Chondrocyte (in vitro differentiated cells): ENCODE results near the gene TMEM106B. TPM values are rescaled to one million over a fixed set of nuclear protein-coding genes. Genes with fewer than 3 reads are reported as not detected.

Experiments
- DNase-seq: peaks from one replicate; pipeline ENCODE4 v3.0.0; 2021; ENCODE audit warnings: mixed read lengths, low spot score
- H3K27ac Mint-ChIP-seq: one replicate; pipeline ENCODE4 v1.8.0; 2021; ENCODE audit warnings: mild to moderate bottlenecking, moderate library complexity, mixed read lengths; ENCODE audit not compliant: unreplicated experiment
- H3K27me3 Mint-ChIP-seq: 2 replicates; pipeline ENCODE4 v1.8.0; 2021; ENCODE audit warnings: low read depth, mixed read lengths
- H3K36me3 Mint-ChIP-seq: 2 replicates; pipeline ENCODE4 v1.8.0; 2021; ENCODE audit warnings: low read depth, mixed read lengths
- H3K4me1 Mint-ChIP-seq: 2 replicates; pipeline ENCODE4 v1.8.0; 2021; ENCODE audit warnings: low read depth, mild to moderate bottlenecking, mixed read lengths
- H3K4me3 Mint-ChIP-seq: one replicate; pipeline ENCODE4 v1.8.0; 2021; ENCODE audit warnings: mild to moderate bottlenecking, moderate library complexity, mixed read lengths; ENCODE audit not compliant: unreplicated experiment
- H3K9me3 Mint-ChIP-seq: 2 replicates; pipeline ENCODE4 v1.8.0; 2021; ENCODE audit warnings: low read depth, mixed read lengths
- CTCF ChIP-seq: fragments of 200-600 bp; sonication (generic); IDR thresholded peaks from 2 replicates; pipeline ENCODE4 v1.5.0; 2021; ENCODE audit warnings: antibody characterized with exemption, mild to moderate bottlenecking, moderate library complexity
- total RNA-seq: library from RNA; stranded (reverse); gene quantifications from 3 replicates; pipeline ENCODE4 v1.2.1, GENCODE V29; 2021

The TMEM106B gene
- total RNA-seq, 1 donor from 2014 or later, result 45.5 TPM

- no peak overlapping the region for H3K4me3 Mint-ChIP-seq
- DNase-seq, result no peak
- no peaks in the 10 kb centered on the region for H3K9me3 Mint-ChIP-seq
- TF ChIP-seq CTCF, result no peak
- peaks cover 29% of the 10 kb centered on the region for H3K27me3 Mint-ChIP-seq
- no peak overlapping the region for H3K27ac Mint-ChIP-seq
- peaks cover 20% of the 10 kb centered on the region for H3K4me1 Mint-ChIP-seq
- peaks cover 2% of the 10 kb centered on the region for H3K36me3 Mint-ChIP-seq
These were observed 1.9 kb upstream of the TMEM106B start for GRCh38 chr7:12209221-12209620.

GRCh38 chr7:12210179-12211053 lies 678 bp upstream of the TMEM106B start:
- H3K4me3 Mint-ChIP-seq, result peak overlapping the region; percentile 92
- H3K4me1 Mint-ChIP-seq, result peaks cover 20% of the 10 kb centered on the region
- H3K9me3 Mint-ChIP-seq, result no peaks in the 10 kb centered on the region
- H3K27ac Mint-ChIP-seq, result peak overlapping the region; percentile 96
- TF ChIP-seq CTCF, result no peak
- DNase-seq, result no peak
- H3K36me3 Mint-ChIP-seq, result peaks cover 2% of the 10 kb centered on the region
- peaks cover 25% of the 10 kb centered on the region for H3K27me3 Mint-ChIP-seq

GRCh38 chr7:12211711-12212485 lies 804 bp downstream of the TMEM106B start:
- H3K27ac Mint-ChIP-seq, result peak overlapping the region; percentile 89
- peaks cover 4% of the 10 kb centered on the region for H3K36me3 Mint-ChIP-seq
- no peaks in the 10 kb centered on the region for H3K9me3 Mint-ChIP-seq
- peak overlapping the region; percentile 92 for H3K4me3 Mint-ChIP-seq
- peaks cover 17% of the 10 kb centered on the region for H3K27me3 Mint-ChIP-seq
- TF ChIP-seq CTCF, result no peak
- peaks cover 20% of the 10 kb centered on the region for H3K4me1 Mint-ChIP-seq
- no peak for DNase-seq

- H3K27ac Mint-ChIP-seq, result no peak overlapping the region
- H3K9me3 Mint-ChIP-seq, result no peaks in the 10 kb centered on the region
- no peak for TF ChIP-seq CTCF
- no peak for DNase-seq
- H3K27me3 Mint-ChIP-seq, result no peaks in the 10 kb centered on the region
- H3K4me1 Mint-ChIP-seq, result peaks cover 6% of the 10 kb centered on the region
- no peak overlapping the region for H3K4me3 Mint-ChIP-seq
- H3K36me3 Mint-ChIP-seq, result peaks cover 17% of the 10 kb centered on the region
These were observed 6.2 kb downstream of the TMEM106B start for GRCh38 chr7:12217311-12217710.

- Mint-ChIP-seq H3K9me3 (peaks cover 5% of the 10 kb centered on the region), H3K4me3 (no peak overlapping the region), H3K27me3 (no peaks in the 10 kb centered on the region), H3K4me1 (no peaks in the 10 kb centered on the region), H3K36me3 (peaks cover 35% of the 10 kb centered on the region), H3K27ac (no peak overlapping the region)
- DNase-seq, result no peak
- TF ChIP-seq CTCF, result no peak
These were observed 9.4 kb downstream of the TMEM106B start for GRCh38 chr7:12220389-12221046.
